ENCODE data around the gene SLC35F2.

DNA sequence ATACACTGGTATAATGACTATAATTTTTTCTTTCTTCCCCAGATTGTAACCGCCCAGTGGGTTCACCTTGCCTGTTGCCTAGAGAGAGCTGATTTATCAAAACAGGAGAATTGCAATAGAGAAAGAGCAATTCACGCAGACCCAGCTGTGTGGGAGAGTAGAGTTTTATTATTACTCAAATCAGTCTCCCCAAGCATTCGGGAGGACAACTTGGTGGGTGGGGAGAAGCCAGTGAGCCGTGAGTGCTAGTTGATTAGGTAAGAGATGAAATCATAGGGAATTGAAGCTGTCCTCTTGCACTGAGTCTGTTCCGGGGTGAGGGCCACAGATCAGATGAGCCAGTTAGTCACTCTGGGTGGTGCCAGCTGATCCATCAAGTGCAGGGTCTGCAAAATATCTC, 73.2 kb downstream of the SLC35F2 start:
- TF ChIP-seq POLR2AphosphoS5 (IDR thresholded peaks at IDR 0.05; ENCODE audit: low read depth, low read length), result no peak
- no peak for TF ChIP-seq TAF1 (IDR thresholded peaks at IDR 0.05; ENCODE audit: borderline replicate concordance, insufficient read depth, low read length)
- TF ChIP-seq SIN3A (IDR thresholded peaks at IDR 0.05; ENCODE audit: borderline replicate concordance, insufficient read depth, low read length), result no peak
- no peak for TF ChIP-seq REST (IDR thresholded peaks at IDR 0.05; ENCODE audit: insufficient read depth in 1 of 2, low read depth in 2 of 2, low read length in 2 of 2)
- no peak for TF ChIP-seq FOXP2 (optimal IDR thresholded peaks at IDR 0.05; ENCODE audit: borderline replicate concordance, extremely low read depth, extremely low read length, insufficient read depth)
